Mesenchymal stem cell (in vitro differentiated cells and primary cell): ENCODE data around the gene PKD2L2.

Experiments used
- DNase-seq: peaks from one replicate; pipeline ENCODE4 v3.0.0-alpha.2; 2013
- H2AFZ ChIP-seq: one replicate; pipeline ENCODE4 v1.6.1; 2013; ENCODE audit warnings: low read depth, mild to moderate bottlenecking, control low read depth, inconsistent platforms, low read length, moderate library complexity
- H2AK5ac ChIP-seq: 2 replicates; pipeline ENCODE4 v1.6.1; 2013; ENCODE audit warnings: low read length, moderate library complexity, mild to moderate bottlenecking, inconsistent platforms; ENCODE audit not compliant: severe bottlenecking
- H2BK120ac ChIP-seq: one replicate; pipeline ENCODE4 v1.6.1; 2013; ENCODE audit warnings: low read depth, mild to moderate bottlenecking, inconsistent platforms, low read length, moderate library complexity
- H2BK12ac ChIP-seq, 2 experiments: one replicate each; pipeline ENCODE4 v1.6.1; 2013; ENCODE audit warnings: inconsistent platforms in 2 of 2, low read length in 2 of 2, mild to moderate bottlenecking in 2 of 2, moderate library complexity in 2 of 2, control low read depth in 1 of 2
- H2BK15ac ChIP-seq: one replicate; pipeline ENCODE4 v1.6.1; 2013; ENCODE audit warnings: mild to moderate bottlenecking, low read depth, inconsistent platforms; ENCODE audit not compliant: poor library complexity, severe bottlenecking
- H2BK5ac ChIP-seq: 2 replicates; pipeline ENCODE4 v1.6.1; 2013; ENCODE audit warnings: low read depth, mild to moderate bottlenecking, low read length, control low read depth, inconsistent platforms; ENCODE audit not compliant: poor library complexity, severe bottlenecking
- H3K14ac ChIP-seq, 2 experiments: one replicate each; pipeline ENCODE4 v1.6.1; 2013; ENCODE audit warnings: inconsistent platforms in 2 of 2, low read length in 2 of 2, control low read depth in 1 of 2, mild to moderate bottlenecking in 1 of 2, moderate library complexity in 1 of 2
- H3K18ac ChIP-seq, 2 experiments: one replicate each; pipeline ENCODE4 v1.6.1; 2013; ENCODE audit warnings: inconsistent platforms in 2 of 2, low read length in 2 of 2, control low read depth in 1 of 2, low read depth in 1 of 2, mild to moderate bottlenecking in 1 of 2
- H3K23ac ChIP-seq, 2 experiments: one replicate each; pipeline ENCODE4 v1.6.1; 2013; ENCODE audit warnings: inconsistent platforms in 2 of 2, low read length in 2 of 2, mild to moderate bottlenecking in 2 of 2, moderate library complexity in 2 of 2, control low read depth in 1 of 2
- H3K27ac ChIP-seq: 2 replicates; pipeline ENCODE4 v1.5.1; 2013; ENCODE audit warnings: mild to moderate bottlenecking, moderate library complexity, low read length, control low read depth, inconsistent platforms; ENCODE audit not compliant: poor library complexity, severe bottlenecking
- H3K27me3 ChIP-seq, 2 experiments: 2 replicates each; pipeline versions ENCODE4 v1.6.1 to v1.7.0; 2013; ENCODE audit warnings: low read length in 2 of 2, mild to moderate bottlenecking in 2 of 2, moderate library complexity in 2 of 2, control low read depth in 1 of 2, inconsistent platforms in 1 of 2; ENCODE audit not compliant: control insufficient read depth in 1 of 2, insufficient read depth in 1 of 2
- H3K36me3 ChIP-seq, 2 experiments: 2 replicates each; pipeline versions ENCODE4 v1.6.1 to v1.7.0; 2013; ENCODE audit warnings: low read length in 2 of 2, control low read depth in 1 of 2, inconsistent platforms in 1 of 2, low read depth in 1 of 2, mild to moderate bottlenecking in 1 of 2; ENCODE audit not compliant: insufficient read depth in 2 of 2, control insufficient read depth in 1 of 2
- H3K4ac ChIP-seq, 2 experiments: one replicate each; pipeline ENCODE4 v1.6.1; 2013; ENCODE audit warnings: inconsistent platforms in 2 of 2, low read length in 2 of 2, mild to moderate bottlenecking in 2 of 2, moderate library complexity in 2 of 2, control low read depth in 1 of 2, low read depth in 1 of 2
- H3K4me1 ChIP-seq: 2 replicates; pipeline ENCODE4 v1.6.1; 2013; ENCODE audit warnings: low read depth, low read length, control low read depth; ENCODE audit not compliant: control insufficient read depth, insufficient read depth
- H3K4me2 ChIP-seq: 2 replicates; pipeline ENCODE4 v1.6.1; 2013; ENCODE audit warnings: low read length, mild to moderate bottlenecking, inconsistent platforms; ENCODE audit not compliant: poor library complexity, severe bottlenecking
- H3K4me3 ChIP-seq, 2 experiments: 2 replicates each; pipeline versions ENCODE4 v1.5.1 to v1.7.0; 2013; ENCODE audit warnings: low read length in 2 of 2, mild to moderate bottlenecking in 2 of 2, control low read depth in 1 of 2, low read depth in 1 of 2; ENCODE audit not compliant: insufficient read depth in 1 of 2
- H3K79me1 ChIP-seq: replicated peaks from 2 replicates; pipeline ENCODE4 v1.6.1; 2013; ENCODE audit warnings: mild to moderate bottlenecking, control low read depth, low read length, inconsistent platforms; ENCODE audit not compliant: poor library complexity, severe bottlenecking
- H3K9ac ChIP-seq: 2 replicates; pipeline ENCODE4 v1.7.0; 2013; ENCODE audit warnings: mild to moderate bottlenecking, low read length, moderate library complexity
- H3K9me3 ChIP-seq: 2 replicates; pipeline ENCODE4 v1.7.0; 2013; ENCODE audit warnings: mild to moderate bottlenecking, low read length; ENCODE audit not compliant: control insufficient read depth
- H4K8ac ChIP-seq: one replicate; pipeline ENCODE4 v1.6.1; 2013; ENCODE audit warnings: inconsistent platforms, mild to moderate bottlenecking, low read length, moderate library complexity
- H4K91ac ChIP-seq: one replicate; pipeline ENCODE4 v1.6.1; 2013; ENCODE audit warnings: mild to moderate bottlenecking, low read length, inconsistent platforms
- WGBS: methylation state at CpG from one replicate; pipeline ENCODE4 v1.1.7; 2013; ENCODE audit warnings: mixed read lengths; 5-methylcytosine and 5-hydroxymethylcytosine counted together

Gene PKD2L2

DNA sequence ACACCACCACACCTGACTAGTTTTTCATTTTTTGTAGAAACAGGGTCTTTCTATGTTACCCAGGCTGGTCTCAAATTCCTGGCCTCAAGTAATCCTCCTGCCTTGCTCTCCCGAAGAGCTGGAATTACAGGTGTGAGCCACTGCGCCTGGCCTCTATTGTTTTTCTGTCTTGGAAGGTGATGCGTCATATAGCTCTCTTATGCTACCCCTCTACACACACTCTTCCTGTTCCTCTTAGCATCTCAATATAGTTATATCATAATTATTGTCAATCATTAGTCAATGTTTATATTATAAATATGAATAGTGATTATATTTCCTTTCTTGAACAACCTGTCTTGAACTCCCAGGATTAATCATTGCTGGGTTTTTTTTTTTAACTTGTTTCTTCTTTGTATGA is 7.3 kb downstream of the PKD2L2 start:
- no peaks in the 10 kb centered on the region for H3K9me3 ChIP-seq
- no peak overlapping the region for H3K14ac ChIP-seq
- no peak overlapping the region for H2BK15ac ChIP-seq
- no peak for DNase-seq
- no peak overlapping the region for H3K9ac ChIP-seq
- H3K18ac ChIP-seq: no peak overlapping the region
- H4K8ac ChIP-seq: no peak overlapping the region
- H3K36me3 ChIP-seq: no peaks in the 10 kb centered on the region
- H2BK120ac ChIP-seq: no peak overlapping the region
- WGBS: 98% methylated on average over 3 of the region's 3 CpGs
- no peak overlapping the region for H3K4me2 ChIP-seq
- H2BK5ac ChIP-seq: no peak overlapping the region
- H2BK12ac ChIP-seq: no peak overlapping the region
- H3K4me3 ChIP-seq: no peak overlapping the region
- H3K27ac ChIP-seq: no peak overlapping the region
- H3K79me1 ChIP-seq: no peaks in the 10 kb centered on the region
- H3K4ac ChIP-seq: no peak overlapping the region
- H2AFZ ChIP-seq: no peak overlapping the region
- no peak overlapping the region for H2AK5ac ChIP-seq
- no peak overlapping the region for H4K91ac ChIP-seq
- H3K4me1 ChIP-seq: no peaks in the 10 kb centered on the region
- H3K27me3 ChIP-seq: no peaks in the 10 kb centered on the region
- H3K23ac ChIP-seq: no peak overlapping the region

GRCh38 chr5:137899493-137899892 is 10.2 kb downstream of the PKD2L2 start:
- no CpG with 5 or more reads among the region's 3 CpGs for WGBS
- no peak overlapping the region for H2AFZ ChIP-seq
- H3K4me2 ChIP-seq: no peak overlapping the region
- no peak overlapping the region for H2BK15ac ChIP-seq
- H4K91ac ChIP-seq: no peak overlapping the region
- H3K23ac ChIP-seq: no peak overlapping the region
- no peak overlapping the region for H3K9ac ChIP-seq
- DNase-seq: no peak
- no peak overlapping the region for H2BK5ac ChIP-seq
- H3K27ac ChIP-seq: no peak overlapping the region
- H3K36me3 ChIP-seq: no peaks in the 10 kb centered on the region
- no peak overlapping the region for H2AK5ac ChIP-seq
- H3K4me1 ChIP-seq: no peaks in the 10 kb centered on the region
- no peaks in the 10 kb centered on the region for H3K79me1 ChIP-seq
- H3K4ac ChIP-seq: no peak overlapping the region
- H3K9me3 ChIP-seq: no peaks in the 10 kb centered on the region
- H4K8ac ChIP-seq: no peak overlapping the region
- H3K18ac ChIP-seq: no peak overlapping the region
- H3K27me3 ChIP-seq: no peaks in the 10 kb centered on the region
- no peak overlapping the region for H2BK120ac ChIP-seq
- no peak overlapping the region for H2BK12ac ChIP-seq
- H3K14ac ChIP-seq: no peak overlapping the region
- no peak overlapping the region for H3K4me3 ChIP-seq

GRCh38 chr5:137901011-137901817 is 12.0 kb downstream of the PKD2L2 start:
- Histone ChIP-seq H3K4me1 (no peaks in the 10 kb centered on the region), H3K4me3 (no peak overlapping the region), H3K14ac (no peak overlapping the region), H2BK5ac (no peak overlapping the region), H3K79me1 (no peaks in the 10 kb centered on the region), H3K27me3 (no peaks in the 10 kb centered on the region), H2AFZ (no peak overlapping the region), H3K9me3 (no peaks in the 10 kb centered on the region), H4K8ac (no peak overlapping the region), H2BK12ac (no peak overlapping the region), H2BK120ac (no peak overlapping the region), H3K4ac (no peak overlapping the region), H4K91ac (no peak overlapping the region), H3K23ac (no peak overlapping the region), H3K36me3 (no peaks in the 10 kb centered on the region), H2AK5ac (no peak overlapping the region), H3K9ac (no peak overlapping the region), H2BK15ac (no peak overlapping the region), H3K27ac (no peak overlapping the region), H3K4me2 (no peak overlapping the region), H3K18ac (no peak overlapping the region)
- no peak for DNase-seq
- WGBS: 98% methylated on average over 5 of the region's 5 CpGs

DNA sequence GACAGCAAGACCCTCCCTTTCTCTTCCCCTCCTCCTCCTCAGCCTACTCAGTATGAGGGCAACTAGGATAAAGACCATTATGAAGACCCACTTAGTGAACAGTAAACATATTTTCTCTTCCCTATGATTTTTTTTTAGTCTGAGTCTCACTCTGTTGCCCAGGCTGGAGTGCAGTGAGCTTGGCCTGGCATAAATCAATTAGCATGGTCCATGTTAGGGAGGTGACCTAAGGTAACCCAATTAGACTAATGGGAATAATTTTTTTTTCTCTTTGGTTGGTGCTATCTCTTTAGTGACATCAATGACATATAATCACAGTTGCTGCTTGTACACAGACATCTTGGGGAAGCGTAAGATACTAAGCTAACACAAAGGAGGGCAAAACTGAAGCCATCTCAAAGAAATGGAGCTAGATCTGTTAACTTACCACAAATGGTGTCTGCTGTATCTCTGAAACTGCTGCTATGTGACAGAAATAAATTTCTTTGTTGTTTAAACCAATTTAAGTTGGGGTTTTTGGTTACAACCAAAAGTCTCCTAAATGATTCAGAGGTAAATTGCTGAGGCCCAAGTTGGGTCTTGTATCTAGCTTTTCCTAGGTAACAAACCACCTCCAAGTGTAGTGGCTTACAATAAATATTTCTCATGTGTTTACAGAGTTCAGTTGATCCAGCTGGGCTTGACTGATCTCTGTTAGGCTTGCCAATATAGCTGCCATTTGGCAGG is 13.3 kb downstream of the PKD2L2 start:
- Histone ChIP-seq H3K4me1 (no peaks in the 10 kb centered on the region), H3K18ac (no peak overlapping the region), H3K9me3 (no peaks in the 10 kb centered on the region), H2AFZ (no peak overlapping the region), H3K4me2 (no peak overlapping the region), H2BK15ac (no peak overlapping the region), H3K36me3 (no peaks in the 10 kb centered on the region), H2BK12ac (no peak overlapping the region), H2BK120ac (no peak overlapping the region), H3K27ac (no peak overlapping the region), H4K91ac (no peak overlapping the region), H3K4me3 (no peak overlapping the region), H3K79me1 (no peaks in the 10 kb centered on the region), H3K23ac (no peak overlapping the region), H4K8ac (no peak overlapping the region), H3K14ac (no peak overlapping the region), H2BK5ac (no peak overlapping the region), H3K27me3 (no peaks in the 10 kb centered on the region), H3K4ac (no peak overlapping the region), H2AK5ac (no peak overlapping the region), H3K9ac (no peak overlapping the region)
- no CpG with 5 or more reads among the region's 1 CpG for WGBS
- DNase-seq: no peak
